A673 (cell line): ENCODE results near the gene SMARCD3. TPM values are rescaled to one million over a fixed set of nuclear protein-coding genes. Genes with fewer than 3 reads are reported as not detected.

Experiments
- BruUV-seq: library from RNA; stranded (reverse); fragments of 400-500 nt; replicated peaks from 2 replicates; lab custom pipeline; 2021; lab: Mats Ljungman, UMichigan
- CTCF ChIA-PET: fragments of 300-600 bp; sonication (Branson Sonifier 250); formaldehyde crosslinking; loops from one replicate; lab custom pipeline; 2022; ENCODE audit warnings: antibody characterized with exemption; lab: Charles Lee
- POLR2A ChIA-PET: fragments of 300-600 bp; sonication (Branson Sonifier 250); formaldehyde crosslinking; loops from one replicate; lab custom pipeline; 2022; ENCODE audit warnings: antibody characterized with exemption; ENCODE audit not compliant: low non-redundant PET; lab: Charles Lee
- DNase-seq: peaks from one replicate; pipeline ENCODE4 v3.0.0-alpha.2; 2015; ENCODE audit warnings: low spot score
- H3K27ac ChIP-seq: fragments of 200-600 bp; sonication (generic); 2 replicates; pipeline ENCODE4 v1.5.1; 2016; ENCODE audit warnings: mixed run types, low read depth, mild to moderate bottlenecking, mixed read lengths, antibody characterized with exemption, low read length; ENCODE audit not compliant: poor library complexity, severe bottlenecking
- H3K27me3 ChIP-seq: fragments of 200-600 bp; sonication (generic); replicated peaks from 2 replicates; pipeline ENCODE4 v1.6.1; 2017; ENCODE audit warnings: mixed run types, low read depth, mild to moderate bottlenecking, mixed read lengths, antibody characterized with exemption, low read length; ENCODE audit not compliant: insufficient read depth, poor library complexity
- H3K36me3 ChIP-seq: fragments of 200-600 bp; sonication (generic); 2 replicates; pipeline ENCODE4 v1.6.1; 2016; ENCODE audit warnings: mixed run types, mild to moderate bottlenecking, mixed read lengths, antibody characterized with exemption, low read length; ENCODE audit not compliant: insufficient read depth, poor library complexity, severe bottlenecking
- H3K4me1 ChIP-seq: fragments of 200-600 bp; sonication (generic); 2 replicates; pipeline ENCODE4 v1.6.1; 2017; ENCODE audit warnings: mixed run types, mild to moderate bottlenecking, mixed read lengths, antibody characterized with exemption, low read length; ENCODE audit not compliant: insufficient read depth, poor library complexity, severe bottlenecking
- H3K4me3 ChIP-seq: fragments of 200-600 bp; sonication (generic); 2 replicates; pipeline ENCODE4 v1.5.1; 2016; ENCODE audit warnings: low read depth, mixed run types, mild to moderate bottlenecking, mixed read lengths, low read length; ENCODE audit not compliant: poor library complexity, severe bottlenecking
- H3K9me3 ChIP-seq: fragments of 200-600 bp; sonication (generic); 2 replicates; pipeline ENCODE4 v1.6.1; 2016; ENCODE audit warnings: mixed run types, low read depth, mild to moderate bottlenecking, mixed read lengths, antibody characterized with exemption, low read length; ENCODE audit not compliant: poor library complexity, severe bottlenecking
- EZH2 ChIP-seq: fragments of 200-600 bp; sonication (generic); IDR thresholded peaks from 2 replicates; pipeline ENCODE4 v1.6.1; 2017; ENCODE audit warnings: borderline replicate concordance, low read depth, mild to moderate bottlenecking, mixed read lengths, antibody characterized with exemption, low read length; ENCODE audit not compliant: poor library complexity, severe bottlenecking
- intact Hi-C: fragments of 100-400 bp; cut with micrococcal nuclease; formaldehyde crosslinking; loops from one replicate; pipeline ENCODE4 v1.10.0; 2022; ENCODE audit not compliant: unreplicated experiment
- total RNA-seq: library from RNA; stranded (reverse); gene quantifications from 2 replicates; pipeline ENCODE4 v1.2.3, GENCODE V29; 2021
- TF ChIP-seq, protein P1 (sequence below): fragments of 300-800, 200-600 bp; sonication (generic); conservative IDR thresholded peaks from 2 replicates; pipeline ENCODE4 v1.5.1; 2017; ENCODE audit warnings: low read depth, mild to moderate bottlenecking, antibody characterized with exemption, low read length, moderate library complexity, mixed read lengths

The SMARCD3 gene
- total RNA-seq, 1 experiment from 2014 or later, result 44.8 TPM

DNA sequence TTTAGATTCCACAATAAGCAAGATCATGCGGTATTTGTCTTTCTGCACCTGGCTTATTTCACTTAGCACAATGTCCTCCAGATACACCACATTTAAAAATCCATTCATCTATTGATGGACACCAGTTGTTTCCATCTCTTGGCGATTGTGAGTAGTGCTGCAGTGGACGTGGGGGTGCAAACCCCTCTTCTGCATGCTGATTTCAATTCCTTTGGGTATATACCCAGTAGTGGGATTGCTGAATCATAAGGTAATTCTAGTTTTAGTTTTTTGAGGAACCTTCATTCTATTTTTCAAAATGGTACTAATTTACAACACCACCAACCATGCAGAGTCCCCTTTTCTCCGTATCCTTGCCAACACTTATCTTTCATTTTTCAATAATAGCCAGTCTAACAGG, 59.5 kb downstream of the SMARCD3 start:
- Histone ChIP-seq H3K4me3 (no peak overlapping the region), H3K36me3 (no peaks in the 10 kb centered on the region), H3K27me3 (no peaks in the 10 kb centered on the region), H3K27ac (no peak overlapping the region), H3K4me1 (no peaks in the 10 kb centered on the region), H3K9me3 (no peaks in the 10 kb centered on the region)
- ChIA-PET POLR2A (no interaction called here), CTCF (no interaction called here)
- no TSS peak for BruUV-seq
- DNase-seq, result no peak
- intact Hi-C loops, result no loop called here
- TF ChIP-seq, protein P1, sequence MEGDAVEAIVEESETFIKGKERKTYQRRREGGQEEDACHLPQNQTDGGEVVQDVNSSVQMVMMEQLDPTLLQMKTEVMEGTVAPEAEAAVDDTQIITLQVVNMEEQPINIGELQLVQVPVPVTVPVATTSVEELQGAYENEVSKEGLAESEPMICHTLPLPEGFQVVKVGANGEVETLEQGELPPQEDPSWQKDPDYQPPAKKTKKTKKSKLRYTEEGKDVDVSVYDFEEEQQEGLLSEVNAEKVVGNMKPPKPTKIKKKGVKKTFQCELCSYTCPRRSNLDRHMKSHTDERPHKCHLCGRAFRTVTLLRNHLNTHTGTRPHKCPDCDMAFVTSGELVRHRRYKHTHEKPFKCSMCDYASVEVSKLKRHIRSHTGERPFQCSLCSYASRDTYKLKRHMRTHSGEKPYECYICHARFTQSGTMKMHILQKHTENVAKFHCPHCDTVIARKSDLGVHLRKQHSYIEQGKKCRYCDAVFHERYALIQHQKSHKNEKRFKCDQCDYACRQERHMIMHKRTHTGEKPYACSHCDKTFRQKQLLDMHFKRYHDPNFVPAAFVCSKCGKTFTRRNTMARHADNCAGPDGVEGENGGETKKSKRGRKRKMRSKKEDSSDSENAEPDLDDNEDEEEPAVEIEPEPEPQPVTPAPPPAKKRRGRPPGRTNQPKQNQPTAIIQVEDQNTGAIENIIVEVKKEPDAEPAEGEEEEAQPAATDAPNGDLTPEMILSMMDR, result no peak
- TF ChIP-seq EZH2, result no peak

Other genes starting within 250 kb of the SMARCD3 start
- 0.96 and 1.9 TPM in 2 replicates for gene ATG9B, start 224.2 kb downstream of the SMARCD3 start, total RNA-seq
- gene ABCB8, start 220.2 kb downstream of the SMARCD3 start, total RNA-seq, result 50.9 and 57.6 TPM in 2 replicates
- 4.5 and 6.7 TPM in 2 replicates for gene ASIC3, start 200.2 kb downstream of the SMARCD3 start, total RNA-seq
- 21.1 and 25.7 TPM in 2 replicates for gene CDK5, start 190.8 kb downstream of the SMARCD3 start, total RNA-seq
- gene SLC4A2, start 189.1 kb downstream of the SMARCD3 start, total RNA-seq, result 213 and 222 TPM in 2 replicates
- gene FASTK, start 167.9 kb downstream of the SMARCD3 start, total RNA-seq, result 70.8 and 80.5 TPM in 2 replicates
- gene TMUB1, start 165.2 kb downstream of the SMARCD3 start, total RNA-seq, result 43.8 and 44.7 TPM in 2 replicates
- gene AGAP3, start 162.2 kb downstream of the SMARCD3 start, total RNA-seq, result 115 and 133 TPM in 2 replicates
- not detected in 2 replicates for gene GBX1, start 81.0 kb downstream of the SMARCD3 start, total RNA-seq
- gene ASB10, start 61.4 kb downstream of the SMARCD3 start, total RNA-seq, result not detected in 2 replicates
- not detected in 2 replicates for gene H2BK1, start 38.2 kb downstream of the SMARCD3 start, total RNA-seq
- gene ABCF2, start 21.5 kb downstream of the SMARCD3 start, total RNA-seq, result 65.5 and 69.0 TPM in 2 replicates
- gene CHPF2, start 16.2 kb downstream of the SMARCD3 start, total RNA-seq, result 22.5 and 27.1 TPM in 2 replicates
- 36.9 and 39.4 TPM in 2 replicates for gene NUB1, start 93.1 kb upstream of the SMARCD3 start, total RNA-seq
- 0.86 and 1.9 TPM in 2 replicates for gene WDR86, start 161.3 kb upstream of the SMARCD3 start, total RNA-seq
- gene CRYGN, start 191.4 kb upstream of the SMARCD3 start, total RNA-seq, result 0.13 TPM in 2 replicates